AG08395 (cell line): Measurements from ENCODE around the gene DHX36.

Experiments
- DNase-seq: peaks from one replicate; pipeline ENCODE4 v3.0.0; 2012; ENCODE audit warnings: mixed read lengths, low spot score

The DHX36 gene

GRCh38 chr3:154223519-154223918 is 100.8 kb downstream of the DHX36 start:
- no peak for DNase-seq
